Activated naive CD4-positive, alpha-beta T cell treated with anti-CD3 and anti-CD28 coated beads, Interleukin-2, amount 10 ng/mL, durations not matched to agents 5 hours and 36 hours (primary cell): ENCODE data around the gene CTSZ. TPM values are rescaled to one million over a fixed set of nuclear protein-coding genes. Genes with fewer than 3 reads are reported as not detected.

Experiments used
- total RNA-seq, 2 experiments: library from RNA; stranded (reverse); gene quantifications; one replicate each; pipeline ENCODE4 v1.2.3, GENCODE V29; 2021

Gene CTSZ
- total RNA-seq, result 10 to 100 TPM; 43.6 to 48.9 TPM

DNA sequence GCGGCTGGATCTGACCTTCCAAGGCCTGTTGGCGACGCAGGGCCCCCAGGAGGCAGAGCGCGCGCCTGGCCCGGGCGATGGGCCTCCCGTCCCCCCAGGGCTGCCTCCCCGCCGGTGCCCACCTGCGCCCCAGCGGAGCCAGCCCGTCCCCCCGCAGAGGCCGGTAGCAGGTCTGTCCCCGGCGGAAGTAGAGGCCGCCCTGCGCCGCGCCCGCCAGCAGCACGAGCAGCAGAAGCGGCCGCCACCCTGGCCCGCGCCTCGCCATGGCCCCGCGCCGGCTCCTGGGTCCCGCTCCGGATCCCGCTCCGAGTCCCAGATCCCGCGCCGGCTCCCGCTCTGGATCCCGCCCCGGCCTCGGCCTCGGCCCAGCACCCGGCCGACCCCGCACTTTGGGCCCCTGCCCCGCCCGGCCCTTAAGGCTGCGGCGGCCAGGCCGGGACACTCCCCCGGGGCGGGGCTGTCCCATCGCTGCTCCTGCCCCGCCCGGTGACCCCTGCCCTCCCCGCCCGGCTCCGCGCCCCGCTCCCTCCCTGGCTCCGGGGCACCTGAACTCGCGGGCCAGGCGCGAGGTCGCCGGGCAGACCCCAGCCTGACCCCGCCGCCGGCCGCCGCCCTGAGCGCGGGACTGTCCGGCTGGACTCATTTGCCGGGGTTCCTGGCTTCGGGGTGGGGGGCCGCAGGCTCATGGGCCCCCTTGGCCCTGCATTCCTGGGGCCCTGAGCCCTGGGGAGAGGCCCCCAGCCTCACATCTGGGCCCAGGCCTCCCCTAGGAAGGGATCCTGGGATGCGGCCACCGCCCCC, at the start of gene CTSZ:
Gene CTSZ, minus strand, starts transcription at position 391 of the 801 bp plus-strand sequence. Its CDS starts 126 bp downstream, at position 265.

DNA sequence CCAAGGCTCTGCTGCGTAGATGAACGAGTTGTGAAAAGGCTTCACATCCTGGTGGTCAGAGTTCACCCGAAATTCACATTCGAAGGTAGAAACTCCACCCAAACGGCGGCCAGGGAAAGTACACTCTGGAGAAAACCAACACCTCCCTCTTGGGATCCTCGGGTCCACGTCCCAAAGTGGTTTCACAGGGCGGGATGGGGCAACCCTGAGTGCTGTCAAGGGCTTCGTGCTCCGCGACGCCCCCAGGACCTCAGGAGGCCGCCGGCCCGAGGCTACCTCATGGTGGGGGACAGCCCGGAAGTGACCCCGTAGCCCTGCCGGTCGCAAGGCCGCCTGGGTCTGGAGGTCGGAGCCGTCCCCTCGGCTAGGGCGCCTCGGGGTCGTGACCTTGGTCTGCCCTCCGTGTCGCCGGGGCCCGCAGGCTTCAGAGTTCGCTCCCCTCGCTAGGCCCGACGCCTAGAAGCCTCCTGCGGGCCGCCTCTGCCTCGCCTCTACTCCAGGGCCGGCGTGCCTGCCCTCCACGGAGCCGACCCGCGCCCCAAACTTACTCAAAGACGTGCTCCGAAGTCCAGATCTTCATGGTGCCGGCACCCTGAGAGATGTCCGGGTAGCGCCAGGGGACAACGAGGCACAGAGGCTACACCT, 35.2 kb upstream of the CTSZ start, which contains the start of gene PRELID3B:
Gene PRELID3B, minus strand, starts transcription at position 636 of the 645 bp plus-strand sequence. Its CDS starts 56 bp downstream, at position 580.

DNA sequence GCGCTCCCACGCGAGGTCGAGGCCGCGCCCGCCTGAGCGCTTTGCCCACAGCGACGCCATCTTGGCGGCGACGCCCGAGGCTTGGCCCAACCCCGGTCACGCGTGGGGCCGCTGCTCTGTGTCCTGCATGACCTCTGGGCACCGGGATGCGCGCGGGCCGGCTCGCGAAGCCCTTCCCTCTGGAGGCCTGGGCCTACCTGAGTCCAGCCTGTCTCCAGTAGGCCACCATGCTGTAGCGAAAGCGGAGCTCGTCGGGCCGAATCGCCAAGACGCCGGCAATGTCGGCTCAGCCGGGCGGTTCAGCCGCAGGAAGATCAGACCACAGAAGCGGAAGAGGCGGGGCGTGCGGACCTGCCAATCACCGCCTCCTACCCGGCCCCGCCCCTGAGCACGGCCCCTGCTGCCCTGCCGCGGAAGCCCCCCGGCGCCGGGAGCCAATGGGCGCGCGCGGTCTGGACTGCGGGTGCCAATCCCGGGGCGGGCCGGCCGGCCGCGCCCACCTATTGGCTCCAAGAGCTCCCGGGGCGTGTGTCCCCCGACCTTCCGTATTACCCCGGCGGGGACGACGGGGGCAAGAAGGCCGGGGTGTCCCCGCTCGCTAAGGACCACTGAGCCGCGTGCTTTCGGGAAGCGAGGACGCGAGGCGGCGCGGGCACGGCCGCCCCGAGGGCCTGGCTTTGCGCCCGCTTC, 25.1 kb upstream of the CTSZ start, which contains the start of gene ATP5F1E:
Gene ATP5F1E, minus strand, starts transcription at position 313 of the 690 bp plus-strand sequence. Its CDS starts 84 bp downstream, at position 229.

DNA sequence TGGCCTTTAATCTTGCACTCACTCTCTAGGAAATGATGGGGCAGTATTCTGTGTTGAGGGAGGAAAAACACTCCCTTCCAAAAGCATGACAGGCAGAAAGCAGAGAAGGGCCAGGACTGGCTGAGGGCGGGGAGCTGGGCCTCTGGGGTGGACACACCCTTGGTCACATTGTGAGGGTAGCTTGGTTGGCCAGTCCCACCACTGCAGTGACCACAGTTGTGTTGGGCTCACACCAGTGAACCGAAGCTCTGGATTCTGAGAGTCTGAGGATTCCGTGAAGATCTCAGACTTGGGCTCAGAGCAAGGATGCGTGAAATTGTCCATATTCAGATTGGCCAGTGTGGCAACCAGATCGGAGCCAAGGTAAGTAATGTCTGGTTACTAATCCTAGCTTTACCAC, 12.2 kb upstream of the CTSZ start, which contains the start of gene TUBB1:
Gene TUBB1, plus strand, starts transcription at position 213 of the 400 bp plus-strand sequence. Its CDS starts 94 bp downstream, at position 307.

DNA sequence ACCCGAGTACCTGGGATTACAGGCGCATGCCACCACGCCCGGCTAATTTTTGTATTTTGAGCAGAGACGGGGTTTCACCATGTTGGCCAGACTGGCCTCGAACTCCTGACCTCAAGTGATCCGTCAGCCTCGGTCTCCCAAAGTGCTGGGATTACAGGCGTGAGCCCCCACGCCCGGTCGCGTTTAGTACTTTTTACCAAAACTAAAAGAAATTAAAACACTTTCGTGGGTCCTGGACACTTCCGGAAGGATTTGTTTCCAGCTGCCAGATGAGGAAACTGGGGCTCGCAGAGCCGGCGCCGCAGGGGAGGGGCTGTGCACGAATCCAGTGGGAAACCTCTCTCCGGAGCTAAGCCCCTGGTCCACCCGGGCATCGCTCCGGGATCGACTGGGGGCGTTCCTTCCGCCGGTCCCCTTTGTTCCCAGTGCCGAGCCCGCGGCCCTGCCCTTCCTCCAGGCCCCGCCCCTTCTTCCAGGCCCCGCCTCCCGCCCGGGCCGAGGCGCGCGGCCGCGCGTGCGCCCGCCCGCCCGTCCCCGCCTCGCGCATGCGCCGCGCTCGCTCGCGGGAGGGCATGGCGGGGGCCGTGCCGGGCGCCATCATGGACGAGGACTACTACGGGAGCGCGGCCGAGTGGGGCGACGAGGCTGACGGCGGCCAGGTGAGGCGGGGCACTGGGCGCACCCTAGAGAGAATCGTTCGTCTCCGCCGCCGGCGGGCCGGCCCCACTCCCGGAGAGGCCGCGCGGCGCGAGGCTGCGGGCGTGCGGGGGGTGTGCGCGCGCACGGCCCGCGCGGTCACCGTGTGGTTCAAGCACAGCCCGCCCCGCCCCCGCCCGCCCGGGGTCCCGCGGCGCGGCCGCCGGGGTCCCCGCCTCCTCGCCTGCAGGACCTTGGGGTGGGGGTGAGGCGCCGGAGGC, 26.1 kb downstream of the CTSZ start, which contains the start of gene NELFCD:
Gene NELFCD, plus strand, starts transcription at position 546 of the 917 bp plus-strand sequence. Its CDS starts 54 bp downstream, at position 600.

Other genes starting within 250 kb of the CTSZ start
- 1 to 10 TPM in 1 of 2 experiments, under 1 TPM in 1; 0.89 to 1.7 TPM for gene GNAS-AS1, start 156.4 kb downstream of the CTSZ start, total RNA-seq
- gene GNAS, start 154.5 kb downstream of the CTSZ start, total RNA-seq, result 100 to 1,000 TPM; 955 to 964 TPM
- gene NELFCD, start 26.0 kb downstream of the CTSZ start, total RNA-seq, result 10 to 100 TPM; 65.1 to 65.6 TPM
- gene TUBB1, start 12.2 kb upstream of the CTSZ start, total RNA-seq, result not detected
- 100 to 1,000 TPM; 102 to 110 TPM for gene ATP5F1E, start 25.1 kb upstream of the CTSZ start, total RNA-seq
- gene PRELID3B, start 35.5 kb upstream of the CTSZ start, total RNA-seq, result 10 to 100 TPM; 64.2 to 72.3 TPM
- gene ZNF831, start 156.6 kb upstream of the CTSZ start, total RNA-seq, result 10 to 100 TPM in 1 of 2 experiments, 1 to 10 TPM in 1; 9.7 to 10.8 TPM